Measurements from ENCODE around the gene FAR1. TPM values are rescaled to one million over a fixed set of nuclear protein-coding genes. Genes with fewer than 3 reads are reported as not detected.

Gene FAR1
- total and polyA plus RNA-seq, 2 experiments from 2014 or later: 25.4 to 45.2 TPM

GRCh38 chr11:13692172-13692571 lies 23.7 kb downstream of the FAR1 start:
- Histone ChIP-seq H3K4me1 (ENCODE audit: low read depth) (peaks cover 13% of the 10 kb centered on the region), H3K9me3 (ENCODE audit: low read depth) (no peaks in the 10 kb centered on the region), H3K27me3 (no peaks in the 10 kb centered on the region), H3K4me3 (no peak overlapping the region), H3K27ac (no peak overlapping the region), H3K36me3 (peaks cover 3% of the 10 kb centered on the region)
- no peak for TF ChIP-seq CTCF (IDR thresholded peaks at IDR 0.05; ENCODE audit: low read depth, low read length)
- no peak for DNase-seq (ENCODE audit: low read depth in 1 of 2, low spot score in 1 of 2)

GRCh38 chr11:13694115-13694514 lies 25.6 kb downstream of the FAR1 start:
- Histone ChIP-seq H3K9me3 (ENCODE audit: low read depth) (no peaks in the 10 kb centered on the region), H3K4me3 (no peak overlapping the region), H3K36me3 (peaks cover 3% of the 10 kb centered on the region), H3K4me1 (ENCODE audit: low read depth) (peaks cover 9% of the 10 kb centered on the region), H3K27ac (no peak overlapping the region), H3K27me3 (no peaks in the 10 kb centered on the region)
- DNase-seq (ENCODE audit: low read depth in 1 of 2, low spot score in 1 of 2): no peak
- no peak for TF ChIP-seq CTCF (IDR thresholded peaks at IDR 0.05; ENCODE audit: low read depth, low read length)

GRCh38 chr11:13695886-13696285 lies 27.4 kb downstream of the FAR1 start:
- no peak for TF ChIP-seq CTCF (IDR thresholded peaks at IDR 0.05; ENCODE audit: low read depth, low read length)
- no peaks in the 10 kb centered on the region for H3K9me3 ChIP-seq (ENCODE audit: low read depth)
- peaks cover 3% of the 10 kb centered on the region for H3K36me3 ChIP-seq
- H3K4me1 ChIP-seq (ENCODE audit: low read depth): peaks cover 9% of the 10 kb centered on the region
- no peak overlapping the region for H3K4me3 ChIP-seq
- H3K27ac ChIP-seq: no peak overlapping the region
- H3K27me3 ChIP-seq: no peaks in the 10 kb centered on the region
- DNase-seq (ENCODE audit: low read depth in 1 of 2, low spot score in 1 of 2): no peak

GRCh38 chr11:13697710-13698109 lies 29.2 kb downstream of the FAR1 start:
- peak overlapping the region; percentile 9 for H3K27ac ChIP-seq
- H3K27me3 ChIP-seq: no peaks in the 10 kb centered on the region
- H3K9me3 ChIP-seq (ENCODE audit: low read depth): no peaks in the 10 kb centered on the region

GRCh38 chr11:13698132-13698531 lies 29.7 kb downstream of the FAR1 start:
- no peak for TF ChIP-seq CTCF (IDR thresholded peaks at IDR 0.05; ENCODE audit: low read depth, low read length)
- no peak overlapping the region for H3K4me3 ChIP-seq
- H3K4me1 ChIP-seq (ENCODE audit: low read depth): peaks cover 8% of the 10 kb centered on the region
- peaks cover 3% of the 10 kb centered on the region for H3K36me3 ChIP-seq
- DNase-seq (ENCODE audit: low read depth in 1 of 2, low spot score in 1 of 2): no peak
- H3K9me3 ChIP-seq (ENCODE audit: low read depth): no peaks in the 10 kb centered on the region
- H3K27ac ChIP-seq: peak overlapping the region; percentile 9
- no peaks in the 10 kb centered on the region for H3K27me3 ChIP-seq

More at GRCh38 chr11:13697710-13698109, 29.2 kb downstream of the FAR1 start:
- no peak for DNase-seq (ENCODE audit: low read depth in 1 of 2, low spot score in 1 of 2)
- H3K36me3 ChIP-seq: peaks cover 3% of the 10 kb centered on the region
- H3K4me1 ChIP-seq (ENCODE audit: low read depth): peaks cover 9% of the 10 kb centered on the region
- no peak for TF ChIP-seq CTCF (IDR thresholded peaks at IDR 0.05; ENCODE audit: low read depth, low read length)
- H3K4me3 ChIP-seq: no peak overlapping the region

- Histone ChIP-seq H3K36me3 (peaks cover 3% of the 10 kb centered on the region), H3K27me3 (no peaks in the 10 kb centered on the region), H3K4me3 (no peak overlapping the region)
These were observed 30.6 kb downstream of the FAR1 start for GRCh38 chr11:13699041-13699440.

More at GRCh38 chr11:13699041-13699440, 30.6 kb downstream of the FAR1 start:
- no peak for DNase-seq (ENCODE audit: low read depth in 1 of 2, low spot score in 1 of 2)
- no peak for TF ChIP-seq CTCF (IDR thresholded peaks at IDR 0.05; ENCODE audit: low read depth, low read length)
- Histone ChIP-seq H3K27ac (peak overlapping the region; percentile 32), H3K4me1 (ENCODE audit: low read depth) (no peaks in the 10 kb centered on the region), H3K9me3 (ENCODE audit: low read depth) (no peaks in the 10 kb centered on the region)

Measured in cardiac muscle cell (in vitro differentiated cells and primary cell).